ENCODE data around the gene LFNG. TPM values are rescaled to one million over a fixed set of nuclear protein-coding genes. Genes with fewer than 3 reads are reported as not detected.

LFNG gene
- total RNA-seq, 2 experiments from 2014 or later, result 115 to 121 TPM

DNA sequence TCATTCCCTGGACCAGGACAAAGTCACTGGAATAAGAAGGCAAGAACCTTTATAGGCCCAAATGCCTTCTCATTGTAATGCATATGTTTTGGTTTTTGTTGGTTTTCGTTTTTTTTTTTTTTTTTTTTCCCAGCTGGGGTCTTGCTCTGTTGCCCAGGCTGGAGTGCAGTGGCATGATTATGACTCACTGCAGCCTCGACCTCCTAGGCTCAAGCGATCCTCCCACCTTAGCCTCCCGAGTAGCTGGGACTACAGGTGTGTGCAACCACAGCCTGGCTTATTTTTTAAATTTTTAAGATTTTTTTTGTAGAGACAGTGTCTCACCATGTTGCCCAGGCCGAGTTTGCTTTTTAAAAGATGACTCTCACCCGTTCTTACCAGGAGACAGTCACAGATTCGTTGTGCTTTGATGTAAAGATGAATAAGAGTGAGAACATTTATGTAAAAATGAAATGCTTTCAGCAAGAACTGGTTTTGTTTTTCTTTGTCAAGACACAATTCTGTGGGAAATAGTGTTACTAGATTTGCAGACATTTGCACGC lies 46.8 kb downstream of the LFNG start:
- H3K9me3 Mint-ChIP-seq, result no peaks in the 10 kb centered on the region
- no peak overlapping the region for H3K27ac Mint-ChIP-seq
- no peak for ATAC-seq (ENCODE audit: low read depth)
- H3K4me3 Mint-ChIP-seq, result no peak overlapping the region
- POLR2A ChIA-PET, result interaction anchor here (0.6 kb wide), 1 partner anchor 144 kb away, joined by 3 read pairs; no protein-coding TSS in a partner anchor
- peaks cover 2% of the 10 kb centered on the region for H3K27me3 Mint-ChIP-seq
- DNase-seq, result no peak
- H3K4me1 Mint-ChIP-seq, result no peaks in the 10 kb centered on the region
- H3K36me3 Mint-ChIP-seq, result peaks cover 2% of the 10 kb centered on the region

DNA sequence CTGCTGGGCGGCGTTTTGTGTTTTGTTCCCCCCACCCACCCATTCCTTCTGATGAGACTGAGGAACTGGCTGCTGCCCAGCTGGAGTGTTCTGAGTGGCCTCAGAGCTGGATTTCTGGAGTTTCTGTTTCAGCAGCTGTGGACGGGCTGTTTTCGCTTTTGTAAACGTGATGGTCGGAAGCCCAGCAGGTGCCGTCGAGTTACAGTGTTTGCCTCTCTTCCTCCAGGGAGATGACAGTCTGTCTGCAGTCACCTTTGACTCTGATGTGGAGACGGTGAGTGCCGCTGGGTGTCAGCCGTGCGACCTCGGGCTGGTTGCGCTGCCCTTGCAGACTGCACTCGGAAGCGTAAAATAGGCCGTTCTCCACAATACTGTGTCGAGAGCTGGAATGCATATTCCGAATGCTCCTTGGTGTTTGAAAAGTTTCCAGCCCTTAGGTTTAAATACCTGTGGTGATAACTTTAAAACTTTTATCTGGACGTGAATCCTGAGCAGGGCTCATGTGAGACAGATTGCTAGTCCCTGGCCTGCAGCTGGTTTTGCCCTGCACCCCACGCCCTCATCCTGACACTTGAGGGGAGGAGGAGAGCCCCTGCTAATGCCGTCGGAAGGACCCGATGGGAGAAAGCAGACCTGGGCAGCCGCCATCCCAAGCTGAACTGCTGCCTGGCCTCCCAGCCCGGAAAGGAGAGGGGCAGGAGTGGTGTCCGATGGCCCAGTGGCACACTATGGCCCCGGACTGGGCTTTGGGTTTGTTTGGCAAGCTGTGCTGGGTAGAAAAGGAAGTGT lies 47.5 kb downstream of the LFNG start:
- ATAC-seq (ENCODE audit: low read depth) (no peak), DNase-seq (no peak)
- POLR2A ChIA-PET, result no interaction called here
- Mint-ChIP-seq H3K9me3 (no peaks in the 10 kb centered on the region), H3K27me3 (peaks cover 2% of the 10 kb centered on the region), H3K27ac (no peak overlapping the region), H3K36me3 (peaks cover 2% of the 10 kb centered on the region), H3K4me3 (no peak overlapping the region), H3K4me1 (no peaks in the 10 kb centered on the region)

DNA sequence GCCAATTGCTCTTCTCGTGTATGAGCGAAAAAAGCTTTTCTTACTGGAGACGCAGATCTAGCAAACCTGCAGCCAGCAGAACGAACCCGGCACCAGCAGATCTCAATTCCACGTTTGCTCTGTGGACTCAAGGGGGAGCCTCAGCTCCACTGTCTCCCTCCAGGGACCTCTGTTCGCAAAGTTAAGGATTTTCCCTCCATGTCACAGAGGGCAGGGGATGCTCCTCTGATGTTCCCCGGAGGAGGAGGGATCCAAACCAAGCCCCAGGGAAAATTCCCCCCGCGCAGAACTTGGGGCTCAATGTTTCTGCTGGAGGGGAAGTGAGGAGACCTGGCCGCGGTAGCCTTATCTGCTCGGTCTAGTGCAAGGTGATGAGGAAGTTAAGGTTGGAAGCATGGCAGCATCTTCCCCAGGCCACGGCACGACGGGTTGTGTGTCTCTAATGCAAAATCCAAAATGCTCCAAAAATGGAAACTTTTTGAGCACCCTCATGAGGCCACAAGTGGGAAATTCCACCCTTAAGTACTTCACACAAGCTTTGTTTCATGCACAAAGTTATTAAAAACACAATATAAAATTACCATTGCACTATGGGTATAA lies 48.2 kb downstream of the LFNG start:
- H3K4me3 Mint-ChIP-seq, result no peak overlapping the region
- H3K36me3 Mint-ChIP-seq, result peaks cover 2% of the 10 kb centered on the region
- H3K9me3 Mint-ChIP-seq, result no peaks in the 10 kb centered on the region
- peaks cover 2% of the 10 kb centered on the region for H3K27me3 Mint-ChIP-seq
- ATAC-seq (ENCODE audit: low read depth), result no peak
- no peak for DNase-seq
- POLR2A ChIA-PET, result no interaction called here
- no peaks in the 10 kb centered on the region for H3K4me1 Mint-ChIP-seq
- no peak overlapping the region for H3K27ac Mint-ChIP-seq

DNA sequence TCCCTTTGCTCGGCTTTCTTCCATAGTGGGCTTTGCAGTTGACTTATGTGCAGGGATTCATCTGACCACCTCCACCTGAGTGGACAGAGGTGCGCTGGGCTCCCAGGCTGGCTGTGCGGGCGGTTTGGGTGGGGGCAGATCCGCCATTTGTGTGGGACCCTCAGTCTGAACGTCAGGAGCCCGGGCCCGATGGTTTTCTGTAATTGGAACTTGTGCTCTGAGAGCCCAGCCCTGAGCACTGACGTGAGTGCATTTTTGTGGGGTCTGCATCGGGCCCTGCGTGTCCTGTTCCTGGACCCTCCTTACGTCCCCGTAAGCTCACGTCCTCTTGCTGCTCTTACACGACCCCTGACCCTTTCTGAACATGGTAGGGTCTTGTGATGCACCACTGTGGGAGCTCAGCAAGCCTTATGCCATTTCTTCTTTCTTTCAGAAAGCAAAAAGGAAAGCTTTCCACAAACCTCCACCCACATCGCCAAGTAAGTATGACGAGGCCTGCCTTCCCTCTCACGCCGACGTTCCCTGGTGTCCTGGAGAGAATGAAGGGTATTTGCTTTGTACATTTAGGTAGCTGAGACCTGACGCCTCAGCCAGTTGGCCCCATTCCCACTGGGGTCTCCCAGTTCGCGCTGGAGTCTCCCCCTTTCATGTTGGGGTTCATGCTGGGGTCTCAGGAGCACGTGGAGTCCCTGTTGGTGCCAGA lies 49.1 kb downstream of the LFNG start:
- no peak for ATAC-seq (ENCODE audit: low read depth)
- H3K36me3 Mint-ChIP-seq, result peaks cover 3% of the 10 kb centered on the region
- DNase-seq, result no peak

DNA sequence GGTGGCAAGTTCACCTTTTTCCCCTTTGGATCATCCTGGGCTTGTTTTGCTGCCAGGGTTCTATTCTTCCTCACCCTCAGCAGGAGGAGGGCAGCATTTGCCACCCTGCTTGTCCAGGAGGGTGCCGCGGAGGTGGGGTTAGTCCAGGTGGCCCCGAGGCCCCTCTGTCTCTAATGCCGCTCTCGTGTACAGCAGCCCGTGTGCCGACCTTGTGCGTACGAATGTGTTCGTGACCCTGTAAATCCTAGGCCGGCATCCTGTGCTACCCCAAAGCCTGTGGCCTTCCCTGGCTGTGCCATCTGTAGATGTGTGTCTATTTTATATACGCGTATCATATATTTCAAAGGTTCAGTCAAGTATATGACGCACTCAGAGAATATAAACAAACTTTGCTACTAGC lies 49.8 kb downstream of the LFNG start:
- H3K27me3 Mint-ChIP-seq, result peaks cover 2% of the 10 kb centered on the region
- no peaks in the 10 kb centered on the region for H3K9me3 Mint-ChIP-seq
- peaks cover 3% of the 10 kb centered on the region for H3K36me3 Mint-ChIP-seq
- no peak overlapping the region for H3K4me3 Mint-ChIP-seq
- DNase-seq (no peak), ATAC-seq (ENCODE audit: low read depth) (no peak)
- POLR2A ChIA-PET, result no interaction called here
- H3K4me1 Mint-ChIP-seq, result peaks cover 6% of the 10 kb centered on the region
- H3K27ac Mint-ChIP-seq, result no peak overlapping the region

More for the DNA sequence above, 49.1 kb downstream of the LFNG start:
- no peaks in the 10 kb centered on the region for H3K4me1 Mint-ChIP-seq
- peaks cover 2% of the 10 kb centered on the region for H3K27me3 Mint-ChIP-seq
- POLR2A ChIA-PET, result no interaction called here
- no peak overlapping the region for H3K4me3 Mint-ChIP-seq
- H3K9me3 Mint-ChIP-seq, result no peaks in the 10 kb centered on the region
- H3K27ac Mint-ChIP-seq, result no peak overlapping the region

DNA sequence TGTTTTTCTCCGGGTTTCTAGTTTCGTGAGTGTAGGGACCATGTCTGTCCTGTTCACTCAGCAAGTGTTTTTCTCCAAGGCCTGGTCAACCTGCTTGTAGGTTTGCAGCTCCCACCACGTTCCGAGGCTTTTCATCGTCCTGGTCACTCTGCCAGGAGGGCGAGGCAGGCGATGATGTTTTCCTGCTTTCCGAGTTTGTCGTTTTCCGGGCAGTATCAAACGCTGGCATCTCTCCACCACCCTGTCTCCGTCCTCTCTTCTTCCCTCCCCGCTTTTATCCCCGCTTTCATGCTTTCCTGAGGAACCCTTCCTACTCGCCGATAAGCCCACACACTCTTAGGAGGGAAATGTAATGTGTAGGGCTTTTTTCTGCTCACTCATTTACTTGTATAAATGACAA lies 50.4 kb downstream of the LFNG start:
- DNase-seq (no peak), ATAC-seq (ENCODE audit: low read depth) (no peak)
- peaks cover 11% of the 10 kb centered on the region for H3K4me1 Mint-ChIP-seq
- POLR2A ChIA-PET, result no interaction called here
- no peak overlapping the region for H3K4me3 Mint-ChIP-seq
- H3K9me3 Mint-ChIP-seq, result no peaks in the 10 kb centered on the region
- H3K27ac Mint-ChIP-seq, result no peak overlapping the region
- H3K36me3 Mint-ChIP-seq, result peaks cover 3% of the 10 kb centered on the region
- peaks cover 2% of the 10 kb centered on the region for H3K27me3 Mint-ChIP-seq

DNA sequence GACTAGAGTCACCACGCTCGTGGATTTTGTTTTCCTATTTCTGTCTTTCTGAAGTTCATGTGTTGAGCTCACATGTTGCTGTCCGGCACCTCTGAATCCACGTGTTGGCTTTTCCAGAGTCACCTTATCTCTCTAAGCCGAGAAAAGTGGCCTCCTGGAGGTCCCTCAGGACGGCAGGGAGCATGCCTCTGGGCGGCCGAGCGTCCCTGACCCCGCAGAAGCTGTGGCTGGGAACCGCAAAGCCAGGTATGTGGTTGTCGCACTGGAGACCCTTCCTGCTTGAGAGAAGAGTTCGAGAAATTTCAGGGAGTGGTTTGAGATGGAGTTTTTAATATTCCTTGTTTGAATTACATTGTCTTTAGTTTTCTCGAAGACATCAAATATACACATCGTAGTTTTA lies 51.8 kb downstream of the LFNG start:
- Mint-ChIP-seq H3K27ac (no peak overlapping the region), H3K4me1 (peaks cover 19% of the 10 kb centered on the region), H3K36me3 (peaks cover 5% of the 10 kb centered on the region), H3K4me3 (no peak overlapping the region), H3K9me3 (no peaks in the 10 kb centered on the region), H3K27me3 (peaks cover 2% of the 10 kb centered on the region)
- no peak for DNase-seq
- no peak for ATAC-seq (ENCODE audit: low read depth)
- POLR2A ChIA-PET, result interaction anchor here (0.6 kb wide), 1 partner anchor 159 kb away, joined by 3 read pairs; no protein-coding TSS in a partner anchor

DNA sequence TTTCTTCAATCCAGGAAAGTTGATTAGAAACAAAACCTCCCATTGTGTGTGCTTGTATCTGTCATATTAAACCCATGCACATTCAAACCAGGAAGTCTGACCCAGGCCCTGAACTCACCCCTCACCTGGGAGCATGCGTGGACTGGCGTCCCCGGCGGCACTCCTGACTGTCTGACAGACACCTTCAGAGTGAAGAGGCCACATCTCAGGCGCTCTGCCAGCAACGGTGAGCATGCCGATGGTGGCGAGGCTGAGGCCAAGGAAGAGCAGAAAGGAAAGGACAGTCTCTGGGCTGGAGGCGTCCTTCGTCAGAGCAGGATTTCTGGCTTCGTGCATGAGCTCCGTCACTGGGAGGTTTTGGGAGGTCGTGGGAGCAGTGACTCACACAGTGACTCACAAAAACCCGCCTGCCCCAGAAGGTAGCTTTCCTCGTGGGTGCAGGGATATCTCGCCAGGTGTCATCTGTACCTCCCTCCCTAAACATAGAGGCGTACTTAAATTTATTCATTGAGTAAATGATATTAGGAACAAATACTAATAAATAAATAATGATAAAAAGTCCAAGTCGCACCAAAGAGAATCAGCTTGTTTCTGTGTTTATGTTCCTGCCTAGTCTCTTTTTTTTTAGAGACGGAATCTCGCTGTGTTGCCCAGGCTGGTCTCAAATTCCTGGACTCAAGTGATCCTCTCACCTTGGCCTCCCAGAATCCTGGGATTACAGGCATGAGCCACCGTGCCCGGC lies 52.7 kb downstream of the LFNG start:
- POLR2A ChIA-PET, result interaction anchor here (0.6 kb wide), 1 partner anchor 160 kb away, joined by 3 read pairs; no protein-coding TSS in a partner anchor

DNA sequence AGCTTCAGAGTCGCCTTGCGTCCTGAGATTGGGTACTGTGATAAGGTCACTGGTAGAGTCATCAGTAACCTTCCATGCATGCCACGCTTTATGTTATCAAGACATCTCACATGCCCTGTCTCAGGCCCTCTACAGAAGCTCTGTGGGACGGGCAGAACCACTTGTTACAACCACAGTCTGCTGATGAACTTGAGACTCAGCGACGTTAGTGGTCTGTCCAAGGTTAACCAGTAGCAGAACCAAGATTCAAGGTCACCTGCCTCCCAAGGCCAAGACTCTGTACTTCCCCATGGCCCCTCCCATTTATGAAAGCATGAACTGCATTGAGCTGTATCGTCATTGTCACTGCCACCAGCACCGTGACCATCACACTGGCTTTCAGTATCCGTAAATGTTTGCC lies 54.2 kb downstream of the LFNG start:
- H3K27ac Mint-ChIP-seq, result no peak overlapping the region
- H3K36me3 Mint-ChIP-seq, result peaks cover 6% of the 10 kb centered on the region
- H3K4me1 Mint-ChIP-seq, result peaks cover 19% of the 10 kb centered on the region
- H3K27me3 Mint-ChIP-seq, result no peaks in the 10 kb centered on the region
- no peaks in the 10 kb centered on the region for H3K9me3 Mint-ChIP-seq
- ATAC-seq (ENCODE audit: low read depth), result no peak
- DNase-seq, result no peak
- POLR2A ChIA-PET, result interaction anchor here (0.5 kb wide), 1 partner anchor 87 kb away, joined by 5 read pairs; no protein-coding TSS in a partner anchor
- H3K4me3 Mint-ChIP-seq, result no peak overlapping the region

More for the DNA sequence above, 52.7 kb downstream of the LFNG start:
- Mint-ChIP-seq H3K4me3 (no peak overlapping the region), H3K36me3 (peaks cover 6% of the 10 kb centered on the region), H3K9me3 (no peaks in the 10 kb centered on the region), H3K27ac (no peak overlapping the region), H3K27me3 (no peaks in the 10 kb centered on the region), H3K4me1 (peaks cover 19% of the 10 kb centered on the region)
- DNase-seq, result no peak
- no peak for ATAC-seq (ENCODE audit: low read depth)

DNA sequence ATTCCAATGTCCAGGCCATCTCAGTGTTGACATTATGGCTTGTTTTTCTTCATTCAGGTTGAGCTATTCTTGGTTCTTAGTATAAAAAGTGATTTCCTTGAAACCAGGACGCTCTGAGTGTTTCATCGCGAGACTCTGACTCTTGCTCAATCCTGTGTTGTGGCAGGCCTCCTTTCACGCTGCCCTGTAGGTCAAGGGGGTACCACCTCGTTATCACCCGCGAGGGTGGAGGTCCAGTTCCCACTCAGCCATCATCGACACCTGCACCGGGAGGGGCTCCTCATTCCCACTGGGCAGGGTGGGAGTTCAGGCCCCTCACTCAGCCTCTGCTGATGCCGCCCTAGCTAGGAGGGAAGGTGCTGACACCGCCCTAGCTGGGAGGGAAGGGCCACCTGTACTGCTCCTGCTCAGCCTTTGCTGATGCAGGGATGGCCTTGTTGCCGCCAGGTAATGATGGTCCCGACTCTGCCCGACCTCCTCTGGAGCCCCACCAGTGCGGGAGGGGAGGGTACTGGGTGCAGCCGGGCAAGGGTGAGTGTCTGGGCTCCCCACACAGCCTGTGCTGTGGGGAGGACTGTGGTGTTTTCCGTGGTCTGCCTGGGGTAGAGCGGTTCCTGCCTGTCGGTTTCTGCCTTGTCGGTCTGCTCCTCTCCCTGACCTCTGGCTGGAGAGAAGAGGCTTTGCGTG lies 55.6 kb downstream of the LFNG start:
- Mint-ChIP-seq H3K27ac (no peak overlapping the region), H3K27me3 (no peaks in the 10 kb centered on the region), H3K9me3 (no peaks in the 10 kb centered on the region), H3K36me3 (peaks cover 8% of the 10 kb centered on the region), H3K4me1 (peaks cover 19% of the 10 kb centered on the region), H3K4me3 (no peak overlapping the region)
- POLR2A ChIA-PET, result no interaction called here
- DNase-seq (no peak), ATAC-seq (ENCODE audit: low read depth) (no peak)

DNA sequence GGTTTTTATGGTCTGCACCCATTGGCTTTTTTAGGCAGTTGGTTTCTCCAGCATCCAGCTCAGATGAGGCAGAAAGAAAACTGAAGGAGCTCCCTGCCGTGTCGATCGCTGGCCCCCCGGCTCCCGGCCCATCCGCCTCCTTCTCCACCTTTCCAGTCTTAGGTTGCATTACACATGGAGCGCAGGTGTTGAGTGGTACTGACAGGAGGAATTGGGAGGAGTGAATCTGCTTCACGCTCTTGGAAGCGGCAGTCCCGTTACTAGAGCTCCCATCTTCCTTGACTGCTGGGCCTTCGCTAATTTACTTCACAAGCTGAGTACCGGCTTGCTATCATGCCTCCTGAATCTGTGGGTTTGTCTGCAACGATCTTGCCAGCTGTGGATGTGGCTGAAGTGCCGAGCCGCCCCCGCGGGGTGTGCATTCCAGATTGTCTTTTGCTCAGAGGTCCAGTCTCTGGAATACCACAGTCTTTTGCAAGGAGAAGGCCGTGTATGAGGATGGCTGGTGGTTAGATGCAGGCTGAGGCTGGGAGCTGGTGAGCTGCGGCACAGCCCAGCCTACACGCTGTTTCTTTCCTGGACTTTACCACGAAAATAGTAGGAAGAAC lies 56.3 kb downstream of the LFNG start:
- peaks cover 8% of the 10 kb centered on the region for H3K36me3 Mint-ChIP-seq
- H3K27ac Mint-ChIP-seq, result no peak overlapping the region
- H3K27me3 Mint-ChIP-seq, result no peaks in the 10 kb centered on the region
- ATAC-seq (ENCODE audit: low read depth), result no peak
- POLR2A ChIA-PET, result no interaction called here
- H3K4me1 Mint-ChIP-seq, result peaks cover 19% of the 10 kb centered on the region
- no peak for DNase-seq
- H3K4me3 Mint-ChIP-seq, result no peak overlapping the region
- H3K9me3 Mint-ChIP-seq, result no peaks in the 10 kb centered on the region

DNA sequence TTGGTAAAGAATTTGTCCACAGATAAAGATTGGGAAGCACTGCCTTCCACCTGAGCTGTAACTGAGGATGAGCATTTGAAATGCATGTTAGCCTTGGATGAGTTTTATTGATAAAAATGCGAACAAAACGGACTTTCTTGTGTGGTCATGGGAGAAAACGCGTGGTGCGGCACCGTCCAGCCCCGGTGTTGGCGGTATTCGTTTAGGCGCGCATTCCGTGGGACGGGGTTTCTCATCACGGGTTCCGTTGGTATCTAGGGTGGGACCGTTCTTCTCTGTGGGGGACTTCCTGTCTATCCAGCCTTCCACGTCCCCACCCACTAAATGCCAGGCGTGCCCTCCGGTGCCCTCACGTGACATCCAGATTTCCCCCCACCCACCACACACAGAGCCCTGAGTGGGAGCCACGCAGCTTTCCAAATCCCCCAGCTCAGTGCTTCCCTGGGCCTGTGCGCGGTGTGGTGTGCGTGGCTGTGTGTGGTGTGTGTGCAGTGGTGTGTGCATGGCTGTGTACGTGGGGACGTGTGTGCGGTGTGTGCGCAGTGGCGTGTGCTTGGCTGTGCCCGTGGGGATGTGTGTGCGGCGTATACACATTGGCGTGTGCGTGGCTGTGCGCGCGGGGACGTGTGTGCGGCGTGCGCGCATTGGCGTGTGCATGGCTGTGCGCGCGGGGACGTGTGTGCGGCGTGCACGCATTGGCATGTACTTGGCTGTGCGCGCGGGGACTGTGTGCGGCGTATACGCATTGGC lies 57.3 kb downstream of the LFNG start:
- no peak for ATAC-seq (ENCODE audit: low read depth)

More for the DNA sequence above, 57.3 kb downstream of the LFNG start:
- Mint-ChIP-seq H3K27ac (no peak overlapping the region), H3K27me3 (no peaks in the 10 kb centered on the region), H3K9me3 (no peaks in the 10 kb centered on the region), H3K4me1 (peaks cover 19% of the 10 kb centered on the region), H3K36me3 (peaks cover 8% of the 10 kb centered on the region), H3K4me3 (no peak overlapping the region)
- POLR2A ChIA-PET, result no interaction called here
- DNase-seq, result no peak
